GM12873 (cell line): ENCODE measurements around the gene CCDC27.

Source experiments
- TF ChIP-seq, protein P1 (sequence below): IDR thresholded peaks from 2 replicates; pipeline ENCODE4 v1.5.1; 2012; ENCODE audit warnings: low read depth, mild to moderate bottlenecking, moderate library complexity, low read length, control low read depth; ENCODE audit not compliant: insufficient read depth; ENCODE audit errors: missing control alignments

Gene CCDC27

DNA sequence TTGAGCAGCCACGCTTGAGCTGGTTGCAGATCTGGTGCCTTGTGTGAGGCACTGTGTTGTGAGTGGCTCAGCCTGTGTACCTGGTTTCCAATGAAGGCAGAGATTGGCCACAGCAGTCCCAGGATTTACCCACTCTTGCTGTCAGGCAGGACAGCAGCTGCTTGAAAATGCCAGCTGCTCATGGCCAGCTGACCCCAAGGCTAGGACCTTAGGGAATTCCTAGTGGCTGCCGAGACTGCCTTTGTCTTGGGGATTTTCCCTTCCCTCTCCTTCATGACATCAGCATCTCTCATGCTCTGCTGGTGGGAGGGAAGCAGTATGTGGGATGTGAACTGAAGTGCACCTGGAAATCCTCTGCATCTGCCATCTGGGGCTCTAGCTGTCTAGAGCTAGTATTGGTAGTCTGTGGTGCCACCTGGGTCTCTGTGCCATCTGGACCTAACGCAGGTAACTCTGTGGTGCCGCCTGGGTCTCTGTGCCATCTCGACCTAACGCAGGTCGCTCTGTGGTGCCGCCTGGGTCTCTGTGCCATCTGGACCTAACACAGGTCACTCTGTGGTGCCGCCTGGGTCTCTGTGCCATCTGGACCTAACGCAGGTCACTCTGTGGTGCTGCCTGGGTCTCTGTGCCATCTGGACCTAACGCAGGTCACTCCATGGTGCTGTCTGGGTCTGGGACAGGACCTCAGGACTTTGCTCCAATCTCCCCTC, 47.9 kb downstream of the CCDC27 start:
- TF ChIP-seq, protein P1, sequence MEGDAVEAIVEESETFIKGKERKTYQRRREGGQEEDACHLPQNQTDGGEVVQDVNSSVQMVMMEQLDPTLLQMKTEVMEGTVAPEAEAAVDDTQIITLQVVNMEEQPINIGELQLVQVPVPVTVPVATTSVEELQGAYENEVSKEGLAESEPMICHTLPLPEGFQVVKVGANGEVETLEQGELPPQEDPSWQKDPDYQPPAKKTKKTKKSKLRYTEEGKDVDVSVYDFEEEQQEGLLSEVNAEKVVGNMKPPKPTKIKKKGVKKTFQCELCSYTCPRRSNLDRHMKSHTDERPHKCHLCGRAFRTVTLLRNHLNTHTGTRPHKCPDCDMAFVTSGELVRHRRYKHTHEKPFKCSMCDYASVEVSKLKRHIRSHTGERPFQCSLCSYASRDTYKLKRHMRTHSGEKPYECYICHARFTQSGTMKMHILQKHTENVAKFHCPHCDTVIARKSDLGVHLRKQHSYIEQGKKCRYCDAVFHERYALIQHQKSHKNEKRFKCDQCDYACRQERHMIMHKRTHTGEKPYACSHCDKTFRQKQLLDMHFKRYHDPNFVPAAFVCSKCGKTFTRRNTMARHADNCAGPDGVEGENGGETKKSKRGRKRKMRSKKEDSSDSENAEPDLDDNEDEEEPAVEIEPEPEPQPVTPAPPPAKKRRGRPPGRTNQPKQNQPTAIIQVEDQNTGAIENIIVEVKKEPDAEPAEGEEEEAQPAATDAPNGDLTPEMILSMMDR: no peak

GRCh38 chr1:3803905-3804626, 51.8 kb downstream of the CCDC27 start:
- TF ChIP-seq, protein P1: no peak

DNA sequence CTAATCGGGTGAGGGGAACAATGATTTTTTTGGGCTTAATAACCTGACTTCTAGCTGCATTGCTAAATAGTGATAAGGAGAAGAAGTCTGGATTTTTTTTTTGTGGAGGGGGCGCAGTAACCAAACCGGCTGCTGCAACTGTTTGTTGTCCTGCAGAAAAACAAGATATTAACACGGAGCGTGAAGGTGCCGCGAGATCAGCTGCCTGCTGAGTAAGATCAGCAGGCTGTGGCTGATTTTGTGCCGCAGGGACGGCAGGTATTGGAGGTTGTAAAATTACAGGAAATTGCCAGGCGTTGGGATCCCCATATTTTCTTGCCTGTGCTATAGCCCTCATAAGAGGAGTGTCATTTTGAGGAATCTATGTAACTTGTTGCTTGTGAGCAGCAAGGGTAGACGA, 52.8 kb downstream of the CCDC27 start:
- TF ChIP-seq, protein P1: no peak

- TF ChIP-seq, protein P1: no peak
Observed at GRCh38 chr1:3807769-3808168, 55.5 kb downstream of the CCDC27 start.

GRCh38 chr1:3809680-3810079, 57.4 kb downstream of the CCDC27 start:
- TF ChIP-seq, protein P1: no peak

DNA sequence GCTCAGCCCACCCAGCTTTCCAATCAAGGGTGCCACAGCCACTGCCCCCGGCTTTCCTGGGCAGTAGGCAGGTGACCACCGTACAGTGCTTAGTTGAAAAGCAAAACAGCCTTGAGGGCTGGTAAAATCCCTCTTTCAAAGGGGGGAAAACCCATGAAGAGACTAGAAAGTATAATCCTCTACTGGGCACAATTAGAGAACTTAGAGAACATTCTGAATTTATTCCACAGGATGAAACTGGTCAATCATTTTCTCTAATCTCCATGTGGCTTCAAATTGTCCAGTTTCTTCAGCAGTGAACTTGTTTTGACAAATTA, 59.3 kb downstream of the CCDC27 start:
- TF ChIP-seq, protein P1: no peak

- TF ChIP-seq, protein P1: no peak
Observed at GRCh38 chr1:3814065-3814464, 61.8 kb downstream of the CCDC27 start.
